ENCODE measurements around the gene TRIO.

The TRIO gene

DNA sequence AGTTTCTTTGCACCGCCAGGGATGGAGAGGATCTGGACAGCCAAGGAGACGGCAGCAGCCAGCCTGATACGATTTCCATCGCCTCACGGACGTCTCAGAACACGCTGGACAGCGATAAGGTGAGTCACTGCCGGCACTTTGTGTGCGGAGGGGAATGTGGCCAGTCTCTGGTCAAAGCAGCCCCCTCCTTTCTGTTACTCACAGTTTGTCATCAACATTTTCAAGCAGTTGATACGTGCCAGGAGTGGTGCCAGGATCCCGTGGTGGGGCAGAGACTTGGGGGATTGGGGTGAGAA lies 263.4 kb downstream of the TRIO start:
- H3K27me3 ChIP-seq (replicated peaks; ENCODE audit: control insufficient read depth, insufficient read depth, low read length): no peaks in the 10 kb centered on the region
- DNase-seq (ENCODE audit: extremely low read depth, insufficient read length): no peak
- peaks cover 26% of the 10 kb centered on the region for H3K36me3 ChIP-seq (ENCODE audit: control insufficient read depth, insufficient read depth, low read length)
- TF ChIP-seq, protein P1, sequence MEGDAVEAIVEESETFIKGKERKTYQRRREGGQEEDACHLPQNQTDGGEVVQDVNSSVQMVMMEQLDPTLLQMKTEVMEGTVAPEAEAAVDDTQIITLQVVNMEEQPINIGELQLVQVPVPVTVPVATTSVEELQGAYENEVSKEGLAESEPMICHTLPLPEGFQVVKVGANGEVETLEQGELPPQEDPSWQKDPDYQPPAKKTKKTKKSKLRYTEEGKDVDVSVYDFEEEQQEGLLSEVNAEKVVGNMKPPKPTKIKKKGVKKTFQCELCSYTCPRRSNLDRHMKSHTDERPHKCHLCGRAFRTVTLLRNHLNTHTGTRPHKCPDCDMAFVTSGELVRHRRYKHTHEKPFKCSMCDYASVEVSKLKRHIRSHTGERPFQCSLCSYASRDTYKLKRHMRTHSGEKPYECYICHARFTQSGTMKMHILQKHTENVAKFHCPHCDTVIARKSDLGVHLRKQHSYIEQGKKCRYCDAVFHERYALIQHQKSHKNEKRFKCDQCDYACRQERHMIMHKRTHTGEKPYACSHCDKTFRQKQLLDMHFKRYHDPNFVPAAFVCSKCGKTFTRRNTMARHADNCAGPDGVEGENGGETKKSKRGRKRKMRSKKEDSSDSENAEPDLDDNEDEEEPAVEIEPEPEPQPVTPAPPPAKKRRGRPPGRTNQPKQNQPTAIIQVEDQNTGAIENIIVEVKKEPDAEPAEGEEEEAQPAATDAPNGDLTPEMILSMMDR (IDR thresholded peaks at IDR 0.05; ENCODE audit: insufficient read depth, low read length, poor library complexity, severe bottlenecking): no peak
- H3K4me3 ChIP-seq (replicated peaks; ENCODE audit: low read depth, low read length): no peak overlapping the region

DNA sequence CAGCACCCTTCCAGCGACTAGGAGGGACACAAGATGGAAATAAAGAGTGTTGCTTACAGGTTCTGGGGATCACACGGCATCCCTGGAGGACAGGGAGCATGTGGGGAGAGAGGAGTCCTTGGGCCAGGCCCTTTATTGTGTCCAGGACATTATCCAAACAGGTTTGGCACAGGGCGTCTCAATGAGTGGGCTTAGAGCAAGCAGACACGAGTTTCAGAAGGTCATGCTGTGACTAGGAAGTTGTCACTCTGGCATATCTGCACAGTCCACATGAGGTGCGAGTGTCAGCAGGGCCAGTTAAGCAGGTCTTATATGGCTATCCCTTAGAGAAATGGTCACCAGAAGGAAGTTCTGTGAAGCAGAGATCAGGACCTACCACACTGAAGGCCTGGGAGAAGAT lies 263.9 kb downstream of the TRIO start:
- H3K36me3 ChIP-seq (ENCODE audit: control insufficient read depth, insufficient read depth, low read length): peaks cover 25% of the 10 kb centered on the region
- H3K27me3 ChIP-seq (replicated peaks; ENCODE audit: control insufficient read depth, insufficient read depth, low read length): no peaks in the 10 kb centered on the region
- TF ChIP-seq, protein P1 (IDR thresholded peaks at IDR 0.05; ENCODE audit: insufficient read depth, low read length, poor library complexity, severe bottlenecking): no peak
- no peak for DNase-seq (ENCODE audit: extremely low read depth, insufficient read length)
- no peak overlapping the region for H3K4me3 ChIP-seq (replicated peaks; ENCODE audit: low read depth, low read length)

DNA sequence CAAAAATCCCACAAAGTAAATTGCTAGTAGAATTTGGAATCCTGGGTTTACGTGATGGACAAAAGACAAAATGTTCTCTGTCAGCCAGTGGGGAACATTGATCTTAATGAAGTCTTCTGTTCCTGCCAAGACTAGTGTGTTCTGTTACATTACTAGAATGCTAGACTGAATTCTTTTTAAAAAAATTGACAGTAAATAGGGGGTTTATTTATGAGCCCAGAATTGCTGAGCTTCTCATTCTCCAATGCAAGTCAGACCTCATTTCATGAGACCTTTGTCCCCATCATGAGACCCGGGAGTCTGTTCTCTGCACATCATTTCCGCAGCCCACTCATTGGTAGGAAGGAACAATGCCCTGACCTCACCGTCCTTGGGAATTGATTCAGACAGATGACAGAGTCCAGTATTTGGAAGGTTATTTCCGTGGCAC lies 264.6 kb downstream of the TRIO start:
- no peak for DNase-seq (ENCODE audit: extremely low read depth, insufficient read length)
- H3K27me3 ChIP-seq (replicated peaks; ENCODE audit: control insufficient read depth, insufficient read depth, low read length): no peaks in the 10 kb centered on the region
- H3K36me3 ChIP-seq (ENCODE audit: control insufficient read depth, insufficient read depth, low read length): peaks cover 24% of the 10 kb centered on the region
- H3K4me3 ChIP-seq (replicated peaks; ENCODE audit: low read depth, low read length): no peak overlapping the region
- TF ChIP-seq, protein P1 (IDR thresholded peaks at IDR 0.05; ENCODE audit: insufficient read depth, low read length, poor library complexity, severe bottlenecking): no peak

DNA sequence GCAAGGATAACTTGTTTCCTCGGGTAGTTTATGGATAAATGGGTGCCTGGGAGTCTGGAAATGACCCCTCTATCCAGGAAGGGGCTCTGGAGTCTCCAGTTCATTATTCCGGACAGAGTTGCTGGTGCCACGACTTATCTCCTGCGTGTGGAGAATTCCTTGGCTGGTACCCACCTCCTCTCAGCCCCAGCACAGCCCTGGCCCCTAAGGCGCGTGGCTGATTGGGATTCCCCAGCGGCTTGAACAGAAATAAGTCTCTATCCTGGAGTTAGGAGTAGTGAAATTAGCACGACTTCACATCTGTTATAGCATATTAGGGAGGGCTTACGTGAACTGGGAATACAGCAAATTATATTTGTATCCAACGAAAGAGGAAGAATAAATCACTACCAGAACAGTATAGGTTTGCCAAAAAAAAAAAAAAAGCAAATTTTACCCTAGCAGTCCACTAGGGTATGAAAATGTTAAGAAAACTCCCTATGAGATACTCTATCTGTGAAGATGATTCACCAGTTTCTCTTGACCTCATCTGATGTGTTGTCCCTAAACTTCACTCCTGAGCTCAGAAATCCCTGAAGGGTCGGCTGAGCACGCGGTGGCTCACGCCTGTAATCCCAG lies 265.9 kb downstream of the TRIO start:
- Histone ChIP-seq H3K27me3 (replicated peaks; ENCODE audit: control insufficient read depth, insufficient read depth, low read length) (no peaks in the 10 kb centered on the region), H3K4me3 (replicated peaks; ENCODE audit: low read depth, low read length) (no peak overlapping the region), H3K36me3 (ENCODE audit: control insufficient read depth, insufficient read depth, low read length) (peaks cover 28% of the 10 kb centered on the region)
- no peak for DNase-seq (ENCODE audit: extremely low read depth, insufficient read length)
- TF ChIP-seq, protein P1 (IDR thresholded peaks at IDR 0.05; ENCODE audit: insufficient read depth, low read length, poor library complexity, severe bottlenecking): no peak

DNA sequence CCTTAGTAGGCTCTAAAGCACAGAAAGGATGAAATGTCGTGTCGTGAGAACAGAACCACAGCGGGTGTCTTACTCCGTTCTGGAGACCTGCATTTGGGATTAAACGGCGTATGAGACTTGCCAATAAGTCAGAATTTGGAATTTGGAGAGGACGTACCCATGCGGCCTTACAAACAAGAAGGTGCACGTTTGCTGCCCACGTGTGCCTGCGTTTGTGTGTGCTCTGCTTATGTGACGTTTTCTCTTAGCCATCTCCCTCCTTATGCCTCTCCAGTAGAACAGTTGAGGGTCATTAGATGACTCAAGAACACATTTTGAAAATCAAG lies 266.9 kb downstream of the TRIO start:
- Histone ChIP-seq H3K4me3 (replicated peaks; ENCODE audit: low read depth, low read length) (no peak overlapping the region), H3K36me3 (ENCODE audit: control insufficient read depth, insufficient read depth, low read length) (peaks cover 29% of the 10 kb centered on the region), H3K27me3 (replicated peaks; ENCODE audit: control insufficient read depth, insufficient read depth, low read length) (no peaks in the 10 kb centered on the region)
- DNase-seq (ENCODE audit: extremely low read depth, insufficient read length): no peak
- TF ChIP-seq, protein P1 (IDR thresholded peaks at IDR 0.05; ENCODE audit: insufficient read depth, low read length, poor library complexity, severe bottlenecking): no peak
